T-helper 1 cell (primary cell): Measurements from ENCODE around the gene PRKAB1.
A peak's percentile ranks its signal among the peaks of the same experiment; 100 is the strongest.

Source experiments
- DNase-seq, 5 donors: peaks; one replicate each; pipeline ENCODE4 v3.0.0-alpha.2; 2012 to 2020

Gene PRKAB1

GRCh38 chr12:119664642-119665041 is 3.3 kb upstream of the PRKAB1 start:
- no peak for DNase-seq

- no peak for DNase-seq
These were observed 2.6 kb upstream of the PRKAB1 start for GRCh38 chr12:119665164-119665929.

- no peak for DNase-seq
These were observed 1.6 kb upstream of the PRKAB1 start for GRCh38 chr12:119666226-119666795.

GRCh38 chr12:119666900-119667576 is 895 bp upstream of the PRKAB1 start:
- no peak for DNase-seq

GRCh38 chr12:119668324-119668841 is 450 bp downstream of the PRKAB1 start:
- no peak for DNase-seq

- DNase-seq, result no peak
These were observed 2.0 kb downstream of the PRKAB1 start for GRCh38 chr12:119669744-119670472.

GRCh38 chr12:119671070-119671469 is 3.1 kb downstream of the PRKAB1 start:
- no peak for DNase-seq

- no peak for DNase-seq
These were observed 4.3 kb downstream of the PRKAB1 start for GRCh38 chr12:119672194-119672593.

GRCh38 chr12:119673634-119674033 is 5.7 kb downstream of the PRKAB1 start:
- DNase-seq, result peak in 1 of 5 donors; percentile 43

GRCh38 chr12:119674560-119674959 is 6.6 kb downstream of the PRKAB1 start:
- no peak for DNase-seq

GRCh38 chr12:119676022-119676421 is 8.1 kb downstream of the PRKAB1 start:
- DNase-seq, result no peak

- DNase-seq, result no peak
These were observed 8.6 kb downstream of the PRKAB1 start for GRCh38 chr12:119676573-119676972.

- DNase-seq, result no peak
These were observed 10.5 kb downstream of the PRKAB1 start for GRCh38 chr12:119678459-119678858.

GRCh38 chr12:119679081-119679480 is 11.1 kb downstream of the PRKAB1 start:
- DNase-seq, result no peak

- no peak for DNase-seq
These were observed 11.6 kb downstream of the PRKAB1 start for GRCh38 chr12:119679490-119679889.

GRCh38 chr12:119681111-119681510 is 13.2 kb downstream of the PRKAB1 start:
- no peak for DNase-seq

GRCh38 chr12:119681728-119682638 is 14.1 kb downstream of the PRKAB1 start:
- DNase-seq, result no peak

GRCh38 chr12:119682639-119683252 is 14.8 kb downstream of the PRKAB1 start:
- DNase-seq, result no peak

GRCh38 chr12:119683413-119683812 is 15.5 kb downstream of the PRKAB1 start:
- no peak for DNase-seq

- no peak for DNase-seq
These were observed 15.9 kb downstream of the PRKAB1 start for GRCh38 chr12:119683816-119684215.

GRCh38 chr12:119684711-119685369 is 16.9 kb downstream of the PRKAB1 start:
- DNase-seq, result no peak
